GM10266 (cell line): ENCODE measurements around the gene SEMA4D.
A peak's percentile ranks its signal among the peaks of the same experiment; 100 is the strongest.

ENCODE experiments used
- DNase-seq: peaks from one replicate; pipeline ENCODE4 v3.0.0; 2012; ENCODE audit errors: extremely low spot score
- TF ChIP-seq, protein P1 (sequence below): IDR thresholded peaks from 2 replicates; pipeline ENCODE4 v1.5.1; 2012; ENCODE audit warnings: mild to moderate bottlenecking, low read depth; ENCODE audit not compliant: control insufficient read depth, insufficient read depth; ENCODE audit errors: missing control alignments

Gene SEMA4D

GRCh38 chr9:89428901-89429890, 68.7 kb downstream of the SEMA4D start:
- DNase-seq = no peak
- TF ChIP-seq, protein P1, sequence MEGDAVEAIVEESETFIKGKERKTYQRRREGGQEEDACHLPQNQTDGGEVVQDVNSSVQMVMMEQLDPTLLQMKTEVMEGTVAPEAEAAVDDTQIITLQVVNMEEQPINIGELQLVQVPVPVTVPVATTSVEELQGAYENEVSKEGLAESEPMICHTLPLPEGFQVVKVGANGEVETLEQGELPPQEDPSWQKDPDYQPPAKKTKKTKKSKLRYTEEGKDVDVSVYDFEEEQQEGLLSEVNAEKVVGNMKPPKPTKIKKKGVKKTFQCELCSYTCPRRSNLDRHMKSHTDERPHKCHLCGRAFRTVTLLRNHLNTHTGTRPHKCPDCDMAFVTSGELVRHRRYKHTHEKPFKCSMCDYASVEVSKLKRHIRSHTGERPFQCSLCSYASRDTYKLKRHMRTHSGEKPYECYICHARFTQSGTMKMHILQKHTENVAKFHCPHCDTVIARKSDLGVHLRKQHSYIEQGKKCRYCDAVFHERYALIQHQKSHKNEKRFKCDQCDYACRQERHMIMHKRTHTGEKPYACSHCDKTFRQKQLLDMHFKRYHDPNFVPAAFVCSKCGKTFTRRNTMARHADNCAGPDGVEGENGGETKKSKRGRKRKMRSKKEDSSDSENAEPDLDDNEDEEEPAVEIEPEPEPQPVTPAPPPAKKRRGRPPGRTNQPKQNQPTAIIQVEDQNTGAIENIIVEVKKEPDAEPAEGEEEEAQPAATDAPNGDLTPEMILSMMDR = peak; percentile 34

- DNase-seq = no peak
Observed at GRCh38 chr9:89428222-89428761, 69.6 kb downstream of the SEMA4D start.

GRCh38 chr9:89427621-89428221, 70.2 kb downstream of the SEMA4D start:
- no peak for DNase-seq

More at GRCh38 chr9:89428222-89428761, 69.6 kb downstream of the SEMA4D start:
- TF ChIP-seq, protein P1 = no peak

DNA sequence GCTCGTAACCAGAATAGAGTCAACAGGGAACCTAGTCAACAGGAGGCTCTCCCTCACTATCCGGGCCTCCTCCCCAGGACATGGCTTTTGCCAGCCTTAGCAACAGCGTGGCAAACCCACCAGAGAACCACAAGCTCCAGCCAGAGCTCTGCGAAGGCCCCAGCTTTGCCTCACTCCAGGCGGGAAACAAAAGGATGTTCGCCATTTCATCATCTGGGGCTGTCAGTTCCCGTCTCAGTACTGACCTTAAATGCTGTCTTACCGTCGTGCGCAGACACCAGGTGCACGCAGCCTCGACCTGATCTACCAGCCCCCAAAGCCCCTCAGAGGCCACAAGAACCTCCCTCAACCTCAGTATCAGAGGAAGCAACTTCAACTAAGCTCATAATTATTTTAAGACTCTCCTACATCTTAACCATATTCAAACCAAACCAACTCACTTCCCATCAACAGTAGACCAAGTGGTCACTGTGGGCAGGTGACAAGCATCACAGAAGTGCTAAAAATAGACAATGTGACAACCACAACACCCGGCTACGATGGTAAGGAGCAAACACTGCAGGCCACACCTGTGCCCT, 71.4 kb downstream of the SEMA4D start:
- DNase-seq = peak; percentile 69
- TF ChIP-seq, protein P1 = no peak

More at GRCh38 chr9:89427621-89428221, 70.2 kb downstream of the SEMA4D start:
- TF ChIP-seq, protein P1 = no peak

DNA sequence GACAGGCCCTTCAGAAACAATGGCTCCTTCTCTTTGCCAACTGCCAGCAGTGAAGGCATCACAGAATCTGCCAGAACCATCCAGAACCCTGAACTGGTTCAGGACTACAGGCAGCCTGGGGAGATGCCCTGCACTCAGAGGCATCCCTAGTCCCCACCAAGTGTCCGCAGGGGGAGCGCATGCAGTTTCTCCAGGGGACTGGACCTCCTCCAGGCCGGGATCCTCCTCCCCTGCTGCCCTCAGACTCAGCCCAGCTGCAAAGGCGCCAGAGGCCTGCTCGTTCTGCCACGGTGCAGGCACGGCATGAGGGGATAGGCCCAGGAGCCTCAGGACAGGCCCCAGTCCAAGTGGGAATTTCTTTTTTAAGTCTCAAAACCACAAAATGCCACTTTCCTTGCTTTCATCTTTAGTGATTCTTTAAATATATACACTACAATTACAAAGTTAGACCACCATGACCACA, 72.0 kb downstream of the SEMA4D start:
- DNase-seq = no peak
- TF ChIP-seq, protein P1 = no peak

DNA sequence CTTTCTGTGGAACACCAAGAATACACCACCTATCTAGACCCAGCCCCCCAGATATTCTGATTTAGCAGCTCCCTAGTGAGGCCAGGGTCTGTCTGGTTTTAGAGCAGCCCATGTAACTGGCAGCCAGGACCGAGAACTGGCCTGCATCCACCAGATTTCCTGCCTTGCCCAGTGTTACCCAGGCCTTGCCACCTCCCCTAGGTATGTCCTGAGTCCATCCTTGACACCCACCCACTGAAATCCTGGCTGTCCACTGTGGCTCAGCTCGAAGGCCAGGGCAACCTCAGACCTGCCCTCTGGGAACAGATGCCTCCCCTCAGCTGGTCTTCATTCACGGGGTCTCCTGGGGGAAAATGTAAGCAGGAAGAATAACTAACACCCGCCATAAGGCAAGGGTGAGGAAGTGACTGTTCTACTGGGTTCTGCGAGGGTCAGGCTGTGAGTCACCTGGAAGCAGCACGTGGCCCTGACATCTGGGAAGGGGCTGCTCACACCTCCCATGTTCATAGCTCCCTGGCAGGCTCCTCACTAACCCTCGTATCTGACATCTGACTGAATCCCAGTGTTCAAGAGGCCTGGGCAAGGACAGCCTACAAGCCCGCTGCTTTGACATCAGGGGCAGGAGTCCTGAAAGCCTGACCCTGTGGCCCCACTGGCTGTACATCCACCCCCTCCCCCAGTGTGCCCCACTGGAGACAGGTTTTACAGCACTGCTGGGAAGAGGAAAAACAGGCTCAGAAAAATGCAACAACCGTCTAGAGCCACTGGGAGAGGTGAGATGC, 72.7 kb downstream of the SEMA4D start:
- no peak for DNase-seq
- TF ChIP-seq, protein P1 = no peak
